ENCODE measurements around the gene MAPK1.
"Not testable (repeated sequence)": the region's sequence is repeated elsewhere in the genome, so short reads cannot be mapped to it uniquely, and the experiment has no call there.

The MAPK1 gene

GRCh38 chr22:21896951-21897513 lies 29.6 kb upstream of the MAPK1 start:
- POLR2A ChIA-PET: no interaction called here
- CTCF ChIA-PET: interaction anchor here (1.4 to 2.4 kb wide), 2 partner anchors 41 to 56 kb away, joined by 3 to 9 read pairs; partner anchors contain the start of gene PPM1F
- no peak for TF ChIP-seq CTCF (IDR thresholded peaks at IDR 0.05; ENCODE audit: insufficient read depth, low read length, missing control alignments)

GRCh38 chr22:21896275-21896674 lies 28.8 kb upstream of the MAPK1 start:
- POLR2A ChIA-PET; H3K4me3 ChIP-seq (ENCODE audit: low read depth, low read length); CTCF ChIA-PET; DNase-seq (ENCODE audit: low read depth, low spot score): not testable (repeated sequence)

More at GRCh38 chr22:21896951-21897513, 29.6 kb upstream of the MAPK1 start:
- no peak overlapping the region for H3K4me3 ChIP-seq (ENCODE audit: low read depth, low read length)
- no peak for DNase-seq (ENCODE audit: low read depth, low spot score)

GRCh38 chr22:21894799-21895198 lies 27.4 kb upstream of the MAPK1 start:
- no peak for DNase-seq (ENCODE audit: low read depth, low spot score)
- ChIA-PET POLR2A (no interaction called here), CTCF (no interaction called here)
- TF ChIP-seq CTCF (IDR thresholded peaks at IDR 0.05; ENCODE audit: insufficient read depth, low read length, missing control alignments): no peak
- H3K4me3 ChIP-seq (ENCODE audit: low read depth, low read length): no peak overlapping the region

GRCh38 chr22:21889251-21889990 lies 22.0 kb upstream of the MAPK1 start:
- ChIA-PET CTCF (no interaction called here), POLR2A (no interaction called here)
- DNase-seq (ENCODE audit: low read depth, low spot score): no peak
- H3K4me3 ChIP-seq (ENCODE audit: low read depth, low read length): no peak overlapping the region
- no peak for TF ChIP-seq CTCF (IDR thresholded peaks at IDR 0.05; ENCODE audit: insufficient read depth, low read length, missing control alignments)

- POLR2A ChIA-PET: no interaction called here
- CTCF ChIA-PET: no interaction called here
- no peak overlapping the region for H3K4me3 ChIP-seq (ENCODE audit: low read depth, low read length)
- no peak for TF ChIP-seq CTCF (IDR thresholded peaks at IDR 0.05; ENCODE audit: insufficient read depth, low read length, missing control alignments)
- DNase-seq (ENCODE audit: low read depth, low spot score): no peak
These were observed 20.4 kb upstream of the MAPK1 start for GRCh38 chr22:21887841-21888240.

- CTCF ChIA-PET; H3K4me3 ChIP-seq (ENCODE audit: low read depth, low read length); DNase-seq (ENCODE audit: low read depth, low spot score); POLR2A ChIA-PET: not testable (repeated sequence)
These were observed 16.5 kb upstream of the MAPK1 start for GRCh38 chr22:21883930-21884329.

GRCh38 chr22:21882754-21883333 lies 15.4 kb upstream of the MAPK1 start:
- DNase-seq (ENCODE audit: low read depth, low spot score); H3K4me3 ChIP-seq (ENCODE audit: low read depth, low read length); POLR2A ChIA-PET; CTCF ChIA-PET: not testable (repeated sequence)

Measured in AG04449 (cell line).